SU-DHL-6 (cell line): ENCODE results near the gene ATP9A.

Experiments used
- H2AFZ ChIP-seq: fragments of 200-600 bp; sonication (generic); 2 replicates; pipeline ENCODE4 v1.6.1; 2014; ENCODE audit warnings: low read depth, mild to moderate bottlenecking, moderate library complexity, mixed read lengths, antibody characterized with exemption, low read length; ENCODE audit not compliant: severe bottlenecking
- H3F3A ChIP-seq: fragments of 200-600 bp; shearing (Covaris generic); 2 replicates; pipeline ENCODE4 v1.6.0; 2016; ENCODE audit warnings: antibody characterized with exemption, mild to moderate bottlenecking; ENCODE audit not compliant: insufficient read depth
- H3K27ac ChIP-seq: fragments of 200-600 bp; sonication (generic); 2 replicates; pipeline ENCODE4 v1.5.1; 2016; ENCODE audit warnings: low read depth, mild to moderate bottlenecking, low read length, moderate library complexity, mixed read lengths
- H3K27me3 ChIP-seq: fragments of 200-600 bp; sonication (generic), shearing (Covaris generic); 2 replicates; pipeline ENCODE4 v1.6.0; 2014; ENCODE audit warnings: mild to moderate bottlenecking, low read length
- H3K36me3 ChIP-seq: fragments of 200-600 bp; sonication (generic); 2 replicates; pipeline ENCODE4 v1.6.1; 2014; ENCODE audit warnings: mild to moderate bottlenecking, low read length, mixed read lengths
- H3K4me2 ChIP-seq: fragments of 300-600, 200-600 bp; shearing (Covaris generic), sonication (generic); 2 replicates; pipeline ENCODE4 v1.6.0; 2014; ENCODE audit warnings: low read length, low read depth, mild to moderate bottlenecking; ENCODE audit not compliant: poor library complexity, severe bottlenecking
- H3K4me3 ChIP-seq: fragments of 200-600 bp; sonication (generic); 2 replicates; pipeline ENCODE4 v1.5.1; 2014; ENCODE audit warnings: antibody characterized with exemption, low read length, mild to moderate bottlenecking, mixed read lengths; ENCODE audit not compliant: insufficient read depth, poor library complexity, severe bottlenecking
- H3K79me2 ChIP-seq: fragments of 200-600 bp; sonication (generic); 2 replicates; pipeline ENCODE4 v1.6.1; 2014; ENCODE audit warnings: mild to moderate bottlenecking, low read length, moderate library complexity; ENCODE audit not compliant: insufficient read depth
- H3K9ac ChIP-seq: fragments of 200-600 bp; sonication (generic); 2 replicates; pipeline ENCODE4 v1.7.0; 2014; ENCODE audit warnings: mild to moderate bottlenecking, low read length
- H3K9me2 ChIP-seq: fragments of 200-600 bp; sonication (generic); replicated peaks from 2 replicates; pipeline ENCODE4 v1.6.1; 2014; ENCODE audit warnings: low read length; ENCODE audit not compliant: insufficient read depth
- H3K9me3 ChIP-seq: fragments of 200-600 bp; sonication (generic); 2 replicates; pipeline ENCODE4 v1.6.1; 2014; ENCODE audit warnings: low read length, mixed read lengths; ENCODE audit not compliant: insufficient read depth
- H4K20me1 ChIP-seq: fragments of 200-600 bp; sonication (generic); 2 replicates; pipeline ENCODE4 v1.6.1; 2014; ENCODE audit warnings: low read depth, mild to moderate bottlenecking, antibody characterized with exemption, low read length, moderate library complexity, mixed read lengths
- EZH2phosphoT487 ChIP-seq: fragments of 200-600 bp; sonication (generic), shearing (Covaris generic); conservative IDR thresholded peaks from 2 replicates; pipeline ENCODE4 v1.6.1; 2018; ENCODE audit warnings: mild to moderate bottlenecking, antibody characterized with exemption, low read length, moderate library complexity, mixed read lengths
- TF ChIP-seq, protein P1 (sequence below): fragments of 200-600 bp; sonication (generic); IDR thresholded peaks from one replicate; pipeline ENCODE4 v1.5.1; 2017; ENCODE audit warnings: antibody characterized with exemption, mild to moderate bottlenecking, low read length, moderate library complexity; ENCODE audit not compliant: insufficient read depth, poor library complexity, severe bottlenecking

The ATP9A gene

DNA sequence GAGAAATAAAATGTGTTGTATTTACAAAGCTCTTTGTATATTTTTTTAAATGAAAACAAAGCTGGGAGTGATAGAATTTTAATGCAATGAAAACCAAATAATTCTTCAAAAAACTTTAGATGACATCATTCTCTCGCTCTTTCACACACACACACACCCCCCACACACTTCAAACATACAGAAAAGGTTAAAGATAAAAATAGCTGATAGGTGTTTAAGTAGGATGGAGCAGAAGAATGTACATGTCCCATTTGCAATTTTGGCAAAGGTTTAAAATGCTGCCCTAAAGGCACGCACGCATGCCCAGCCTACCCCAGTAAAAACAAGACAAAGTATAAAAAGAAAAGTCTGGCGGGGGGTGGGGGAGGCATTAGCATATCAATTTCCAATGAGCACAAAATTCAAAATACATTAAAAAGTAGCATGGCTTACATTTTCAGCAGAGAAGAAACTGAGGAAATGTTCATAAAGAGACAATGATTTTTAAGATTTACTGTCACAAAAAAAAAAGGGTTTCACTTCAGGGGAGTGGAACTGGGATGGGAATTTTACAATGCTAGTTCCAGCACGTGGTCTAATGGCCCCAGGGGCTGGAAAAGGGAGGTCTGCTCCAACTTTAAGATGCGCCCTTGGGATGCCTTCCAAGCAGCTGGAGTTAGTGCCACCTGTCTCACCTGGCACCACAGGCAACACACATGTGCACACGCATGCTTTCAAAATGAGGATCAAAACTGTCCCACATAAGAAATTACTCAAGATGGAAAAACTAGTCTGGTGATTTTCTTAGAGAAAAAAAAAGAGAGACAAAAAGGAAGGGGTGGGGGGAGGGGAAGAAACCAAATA, 170.6 kb downstream of the ATP9A start:
- Histone ChIP-seq H3K9ac (no peak overlapping the region), H3K4me2 (no peak overlapping the region), H4K20me1 (no peaks in the 10 kb centered on the region), H3K4me3 (no peak overlapping the region), H3K9me2 (no peaks in the 10 kb centered on the region), H3K9me3 (no peaks in the 10 kb centered on the region), H3K36me3 (no peaks in the 10 kb centered on the region), H2AFZ (no peak overlapping the region), H3F3A (no peaks in the 10 kb centered on the region), H3K27me3 (no peaks in the 10 kb centered on the region), H3K79me2 (no peaks in the 10 kb centered on the region), H3K27ac (no peak overlapping the region)
- TF ChIP-seq EZH2phosphoT487: no peak
- TF ChIP-seq, protein P1, sequence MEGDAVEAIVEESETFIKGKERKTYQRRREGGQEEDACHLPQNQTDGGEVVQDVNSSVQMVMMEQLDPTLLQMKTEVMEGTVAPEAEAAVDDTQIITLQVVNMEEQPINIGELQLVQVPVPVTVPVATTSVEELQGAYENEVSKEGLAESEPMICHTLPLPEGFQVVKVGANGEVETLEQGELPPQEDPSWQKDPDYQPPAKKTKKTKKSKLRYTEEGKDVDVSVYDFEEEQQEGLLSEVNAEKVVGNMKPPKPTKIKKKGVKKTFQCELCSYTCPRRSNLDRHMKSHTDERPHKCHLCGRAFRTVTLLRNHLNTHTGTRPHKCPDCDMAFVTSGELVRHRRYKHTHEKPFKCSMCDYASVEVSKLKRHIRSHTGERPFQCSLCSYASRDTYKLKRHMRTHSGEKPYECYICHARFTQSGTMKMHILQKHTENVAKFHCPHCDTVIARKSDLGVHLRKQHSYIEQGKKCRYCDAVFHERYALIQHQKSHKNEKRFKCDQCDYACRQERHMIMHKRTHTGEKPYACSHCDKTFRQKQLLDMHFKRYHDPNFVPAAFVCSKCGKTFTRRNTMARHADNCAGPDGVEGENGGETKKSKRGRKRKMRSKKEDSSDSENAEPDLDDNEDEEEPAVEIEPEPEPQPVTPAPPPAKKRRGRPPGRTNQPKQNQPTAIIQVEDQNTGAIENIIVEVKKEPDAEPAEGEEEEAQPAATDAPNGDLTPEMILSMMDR: no peak

DNA sequence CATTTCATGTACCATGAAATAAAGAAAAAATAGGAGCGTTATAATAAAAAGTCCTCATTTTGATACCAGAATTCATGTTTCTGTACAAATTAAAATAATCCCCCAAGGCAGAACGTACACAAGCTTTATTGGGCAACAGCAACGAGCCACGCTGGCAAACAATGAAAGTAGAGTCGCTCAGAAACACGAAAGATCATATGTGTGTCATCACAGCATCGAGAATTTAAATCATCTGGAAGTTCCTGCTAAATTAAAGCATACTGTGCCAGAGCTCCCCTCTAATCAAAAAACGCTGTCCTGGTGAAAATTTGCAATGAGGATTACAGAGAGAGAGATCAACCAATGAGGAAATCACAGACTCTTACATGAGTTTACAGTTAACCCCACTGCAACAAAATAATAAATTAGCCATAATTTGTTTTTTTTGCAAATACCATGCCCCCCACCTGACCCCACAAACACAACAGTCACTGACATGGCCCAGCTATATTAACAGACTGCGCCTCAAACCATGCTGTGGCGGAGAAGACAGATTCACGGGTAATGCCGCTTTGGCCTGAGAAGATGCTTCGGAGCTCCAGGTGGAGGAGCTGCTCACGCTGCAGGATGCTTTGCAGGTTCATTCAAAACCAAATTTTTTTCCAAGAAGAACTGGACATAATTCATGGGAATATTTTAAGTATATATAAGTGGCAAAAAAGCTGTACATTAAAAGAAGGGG, 171.4 kb downstream of the ATP9A start:
- H4K20me1 ChIP-seq: no peaks in the 10 kb centered on the region
- no peaks in the 10 kb centered on the region for H3K9me3 ChIP-seq
- H2AFZ ChIP-seq: no peak overlapping the region
- H3K79me2 ChIP-seq: no peaks in the 10 kb centered on the region
- H3K4me2 ChIP-seq: no peak overlapping the region
- no peak overlapping the region for H3K9ac ChIP-seq
- no peak overlapping the region for H3K27ac ChIP-seq
- no peaks in the 10 kb centered on the region for H3F3A ChIP-seq
- no peaks in the 10 kb centered on the region for H3K36me3 ChIP-seq
- TF ChIP-seq, protein P1: no peak
- TF ChIP-seq EZH2phosphoT487: no peak
- no peaks in the 10 kb centered on the region for H3K27me3 ChIP-seq
- H3K4me3 ChIP-seq: no peak overlapping the region
- H3K9me2 ChIP-seq: no peaks in the 10 kb centered on the region

DNA sequence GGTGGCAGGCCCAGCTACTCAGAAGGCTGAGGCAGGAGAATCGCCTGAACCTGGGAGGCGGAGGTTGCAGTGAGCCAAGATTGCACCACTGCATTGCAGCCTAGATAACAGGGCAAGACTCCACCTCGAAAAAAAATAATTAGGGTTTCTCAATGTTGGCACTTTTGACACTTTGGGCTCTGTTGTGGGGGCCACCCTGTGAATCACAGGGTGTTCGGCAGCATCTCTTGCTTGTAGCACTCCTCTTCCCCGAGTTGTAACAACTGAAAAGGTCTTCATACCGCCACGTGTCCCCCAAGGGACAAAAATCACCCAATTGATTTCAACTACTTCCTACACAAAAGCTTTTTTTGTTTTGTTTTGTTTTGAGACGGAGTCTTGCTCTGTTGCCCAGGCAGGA, 172.4 kb downstream of the ATP9A start:
- Histone ChIP-seq H3K9ac (no peak overlapping the region), H3K4me2 (no peak overlapping the region)

More for the DNA sequence above, 172.4 kb downstream of the ATP9A start:
- Histone ChIP-seq H2AFZ (peak overlapping the region; percentile 94), H3K27ac (no peak overlapping the region), H3K9me3 (no peaks in the 10 kb centered on the region), H3K36me3 (no peaks in the 10 kb centered on the region), H4K20me1 (no peaks in the 10 kb centered on the region), H3K79me2 (no peaks in the 10 kb centered on the region), H3K9me2 (no peaks in the 10 kb centered on the region), H3F3A (no peaks in the 10 kb centered on the region), H3K4me3 (no peak overlapping the region), H3K27me3 (no peaks in the 10 kb centered on the region)
- no peak for TF ChIP-seq EZH2phosphoT487
- TF ChIP-seq, protein P1: no peak
